Prostate gland (tissue), 2 donors: ENCODE results near the gene SPAG6.

Experiments used
- POLR2A ChIP-seq: fragments of 450-650 bp; IDR thresholded peaks from one replicate; pipeline ENCODE4 v1.6.1; 2016; ENCODE audit warnings: antibody characterized with exemption, mild to moderate bottlenecking
- POLR2AphosphoS5 ChIP-seq: sonication (generic); formaldehyde crosslinking; IDR thresholded peaks from one replicate; pipeline ENCODE4 v1.6.1; 2017; ENCODE audit warnings: antibody characterized with exemption
- TF ChIP-seq, protein P1 (sequence below), 4 experiments: fragments of 200-600 bp in 2 of 4; fragments of 450-650 bp in 2 of 4; sonication (generic) in 2 of 4; IDR thresholded peaks; 1 replicate in 3 of 4; 2 replicates in 1 of 4; pipeline ENCODE4 v1.5.1; 2016 to 2019; ENCODE audit warnings: antibody characterized with exemption in 4 of 4, mild to moderate bottlenecking in 2 of 4, moderate library complexity in 2 of 4

DNA sequence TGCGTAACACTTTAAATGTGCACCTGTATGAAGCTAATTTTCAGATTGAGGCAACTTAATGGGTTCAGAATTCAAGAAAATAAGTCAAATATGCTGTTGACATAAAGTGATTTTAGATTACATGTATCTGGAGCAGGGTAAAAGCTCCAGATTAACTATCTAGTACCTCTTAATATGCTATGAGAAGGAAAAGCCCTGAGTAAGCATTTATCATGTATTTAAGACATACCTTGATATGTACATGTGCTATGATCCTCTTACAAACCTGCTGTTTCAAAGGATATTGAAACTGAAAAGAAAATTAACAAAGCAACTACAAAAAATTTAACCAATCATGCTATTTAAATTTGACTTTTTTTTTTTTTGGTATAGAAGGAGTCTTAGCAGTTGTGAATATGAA, 4.5 kb downstream of the SPAG6 start:
- TF ChIP-seq POLR2A, result no peak
- TF ChIP-seq, protein P1, sequence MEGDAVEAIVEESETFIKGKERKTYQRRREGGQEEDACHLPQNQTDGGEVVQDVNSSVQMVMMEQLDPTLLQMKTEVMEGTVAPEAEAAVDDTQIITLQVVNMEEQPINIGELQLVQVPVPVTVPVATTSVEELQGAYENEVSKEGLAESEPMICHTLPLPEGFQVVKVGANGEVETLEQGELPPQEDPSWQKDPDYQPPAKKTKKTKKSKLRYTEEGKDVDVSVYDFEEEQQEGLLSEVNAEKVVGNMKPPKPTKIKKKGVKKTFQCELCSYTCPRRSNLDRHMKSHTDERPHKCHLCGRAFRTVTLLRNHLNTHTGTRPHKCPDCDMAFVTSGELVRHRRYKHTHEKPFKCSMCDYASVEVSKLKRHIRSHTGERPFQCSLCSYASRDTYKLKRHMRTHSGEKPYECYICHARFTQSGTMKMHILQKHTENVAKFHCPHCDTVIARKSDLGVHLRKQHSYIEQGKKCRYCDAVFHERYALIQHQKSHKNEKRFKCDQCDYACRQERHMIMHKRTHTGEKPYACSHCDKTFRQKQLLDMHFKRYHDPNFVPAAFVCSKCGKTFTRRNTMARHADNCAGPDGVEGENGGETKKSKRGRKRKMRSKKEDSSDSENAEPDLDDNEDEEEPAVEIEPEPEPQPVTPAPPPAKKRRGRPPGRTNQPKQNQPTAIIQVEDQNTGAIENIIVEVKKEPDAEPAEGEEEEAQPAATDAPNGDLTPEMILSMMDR (IDR thresholded peaks at IDR 0.05), result no peak
- TF ChIP-seq POLR2AphosphoS5, result no peak
